OCI-LY1 (cell line): ENCODE results near the gene ATF7IP.
A peak's percentile ranks its signal among the peaks of the same experiment; 100 is the strongest.

Source experiments
- H2AFZ ChIP-seq: fragments of 200-600 bp; sonication (generic), shearing (Covaris generic); 2 replicates; pipeline ENCODE4 v1.6.0; 2014; ENCODE audit warnings: antibody characterized with exemption, mild to moderate bottlenecking, low read length
- H3F3A ChIP-seq: fragments of 200-600 bp; sonication (generic), shearing (Covaris generic); 2 replicates; pipeline ENCODE4 v1.6.0; 2014; ENCODE audit warnings: mild to moderate bottlenecking, antibody characterized with exemption, low read length, moderate library complexity; ENCODE audit not compliant: insufficient read depth
- H3K27ac ChIP-seq: fragments of 200-600 bp; sonication (generic); 2 replicates; pipeline ENCODE4 v1.5.1; 2014; ENCODE audit warnings: low read length, mixed run types, mild to moderate bottlenecking, low read depth; ENCODE audit not compliant: poor library complexity, severe bottlenecking
- H3K27me3 ChIP-seq: fragments of 200-600 bp; sonication (generic); 2 replicates; pipeline ENCODE4 v1.6.0; 2014; ENCODE audit warnings: antibody characterized with exemption, mild to moderate bottlenecking, low read length, moderate library complexity; ENCODE audit not compliant: insufficient read depth
- H3K36me3 ChIP-seq: fragments of 200-600 bp; sonication (generic); 2 replicates; pipeline ENCODE4 v1.6.1; 2014; ENCODE audit warnings: mild to moderate bottlenecking, antibody characterized with exemption, low read length, moderate library complexity, mixed read lengths; ENCODE audit not compliant: insufficient read depth
- H3K4me1 ChIP-seq: fragments of 200-600 bp; sonication (generic); 2 replicates; pipeline ENCODE4 v1.5.1; 2014; ENCODE audit warnings: mild to moderate bottlenecking, low read length, moderate library complexity; ENCODE audit not compliant: insufficient read depth, severe bottlenecking
- H3K4me2 ChIP-seq: fragments of 200-600 bp; sonication (generic), shearing (Covaris generic); 2 replicates; pipeline ENCODE4 v1.6.1; 2014; ENCODE audit warnings: low read length
- H3K4me3 ChIP-seq: fragments of 200-600 bp; sonication (generic); 2 replicates; pipeline ENCODE4 v1.5.1; 2014; ENCODE audit warnings: low read length, low read depth, mild to moderate bottlenecking, mixed read lengths; ENCODE audit not compliant: poor library complexity, severe bottlenecking
- H3K79me2 ChIP-seq: fragments of 200-600 bp; shearing (Covaris generic); 2 replicates; pipeline ENCODE4 v1.6.1; 2016; ENCODE audit warnings: mixed run types, low read length, mixed read lengths; ENCODE audit not compliant: insufficient read depth
- H3K9ac ChIP-seq: fragments of 200-600 bp; sonication (generic), shearing (Covaris generic); 2 replicates; pipeline ENCODE4 v1.6.1; 2014; ENCODE audit warnings: mild to moderate bottlenecking, low read length, mixed read lengths
- H3K9me2 ChIP-seq: fragments of 200-600 bp; sonication (generic), shearing (Covaris generic); 2 replicates; pipeline ENCODE4 v1.6.1; 2014; ENCODE audit warnings: low read depth, mild to moderate bottlenecking, low read length, mixed read lengths
- H3K9me3 ChIP-seq: fragments of 200-600 bp; shearing (Covaris generic); 2 replicates; pipeline ENCODE4 v1.6.1; 2014; ENCODE audit warnings: low read length, mixed read lengths
- H4K20me1 ChIP-seq: fragments of 200-600 bp; sonication (generic), shearing (Covaris generic); 2 replicates; pipeline ENCODE4 v1.6.0; 2016; ENCODE audit warnings: mild to moderate bottlenecking, low read length; ENCODE audit not compliant: insufficient read depth
- EZH2 ChIP-seq: fragments of 200-600 bp; sonication (generic), shearing (Covaris generic); IDR thresholded peaks from 2 replicates; pipeline ENCODE4 v1.8.0; 2017; ENCODE audit warnings: borderline replicate concordance, mixed run types, mild to moderate bottlenecking, antibody characterized with exemption, low read length, moderate library complexity, mixed read lengths
- TF ChIP-seq, protein P1 (sequence below): fragments of 200-600 bp; sonication (generic), shearing (Covaris generic); IDR thresholded peaks from 2 replicates; pipeline ENCODE4 v1.5.1; 2017; ENCODE audit warnings: mild to moderate bottlenecking, antibody characterized with exemption, low read length, moderate library complexity, mixed read lengths

The ATF7IP gene

DNA sequence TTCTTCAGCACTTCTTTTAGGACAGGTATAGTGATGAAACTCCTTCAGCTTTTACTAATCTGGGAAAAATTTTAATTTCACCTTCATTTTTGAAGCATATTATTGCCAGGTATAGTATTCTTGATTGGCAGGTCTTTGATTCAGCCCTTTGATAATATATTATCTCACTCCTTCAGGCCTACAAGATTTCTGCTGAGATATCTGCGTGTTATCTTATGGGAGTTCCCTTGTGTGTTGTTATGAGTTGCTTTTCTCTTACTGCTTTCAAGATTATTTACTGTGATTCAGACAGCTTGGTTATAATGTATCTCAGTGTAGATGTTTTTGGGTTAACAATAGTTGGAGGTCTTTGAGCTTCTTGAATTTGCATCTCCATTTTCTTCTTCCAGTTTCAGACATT lies 87.4 kb downstream of the ATF7IP start:
- no peak overlapping the region for H3K4me3 ChIP-seq
- no peaks in the 10 kb centered on the region for H4K20me1 ChIP-seq
- no peaks in the 10 kb centered on the region for H3K9me3 ChIP-seq
- H2AFZ ChIP-seq: no peak overlapping the region
- H3F3A ChIP-seq: no peaks in the 10 kb centered on the region
- H3K79me2 ChIP-seq: 0 out of 2 replicates have a peak, but pooled peaks cover 3% of the 10 kb centered on the region
- peak overlapping the region; percentile 47 for H3K27ac ChIP-seq
- H3K27me3 ChIP-seq: no peaks in the 10 kb centered on the region
- H3K36me3 ChIP-seq: peaks cover 79% of the 10 kb centered on the region
- no peak overlapping the region for H3K4me2 ChIP-seq
- TF ChIP-seq, protein P1, sequence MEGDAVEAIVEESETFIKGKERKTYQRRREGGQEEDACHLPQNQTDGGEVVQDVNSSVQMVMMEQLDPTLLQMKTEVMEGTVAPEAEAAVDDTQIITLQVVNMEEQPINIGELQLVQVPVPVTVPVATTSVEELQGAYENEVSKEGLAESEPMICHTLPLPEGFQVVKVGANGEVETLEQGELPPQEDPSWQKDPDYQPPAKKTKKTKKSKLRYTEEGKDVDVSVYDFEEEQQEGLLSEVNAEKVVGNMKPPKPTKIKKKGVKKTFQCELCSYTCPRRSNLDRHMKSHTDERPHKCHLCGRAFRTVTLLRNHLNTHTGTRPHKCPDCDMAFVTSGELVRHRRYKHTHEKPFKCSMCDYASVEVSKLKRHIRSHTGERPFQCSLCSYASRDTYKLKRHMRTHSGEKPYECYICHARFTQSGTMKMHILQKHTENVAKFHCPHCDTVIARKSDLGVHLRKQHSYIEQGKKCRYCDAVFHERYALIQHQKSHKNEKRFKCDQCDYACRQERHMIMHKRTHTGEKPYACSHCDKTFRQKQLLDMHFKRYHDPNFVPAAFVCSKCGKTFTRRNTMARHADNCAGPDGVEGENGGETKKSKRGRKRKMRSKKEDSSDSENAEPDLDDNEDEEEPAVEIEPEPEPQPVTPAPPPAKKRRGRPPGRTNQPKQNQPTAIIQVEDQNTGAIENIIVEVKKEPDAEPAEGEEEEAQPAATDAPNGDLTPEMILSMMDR: no peak
- no peak for TF ChIP-seq EZH2
- H3K9me2 ChIP-seq: no peaks in the 10 kb centered on the region
- no peak overlapping the region for H3K9ac ChIP-seq
- peaks cover 11% of the 10 kb centered on the region for H3K4me1 ChIP-seq

DNA sequence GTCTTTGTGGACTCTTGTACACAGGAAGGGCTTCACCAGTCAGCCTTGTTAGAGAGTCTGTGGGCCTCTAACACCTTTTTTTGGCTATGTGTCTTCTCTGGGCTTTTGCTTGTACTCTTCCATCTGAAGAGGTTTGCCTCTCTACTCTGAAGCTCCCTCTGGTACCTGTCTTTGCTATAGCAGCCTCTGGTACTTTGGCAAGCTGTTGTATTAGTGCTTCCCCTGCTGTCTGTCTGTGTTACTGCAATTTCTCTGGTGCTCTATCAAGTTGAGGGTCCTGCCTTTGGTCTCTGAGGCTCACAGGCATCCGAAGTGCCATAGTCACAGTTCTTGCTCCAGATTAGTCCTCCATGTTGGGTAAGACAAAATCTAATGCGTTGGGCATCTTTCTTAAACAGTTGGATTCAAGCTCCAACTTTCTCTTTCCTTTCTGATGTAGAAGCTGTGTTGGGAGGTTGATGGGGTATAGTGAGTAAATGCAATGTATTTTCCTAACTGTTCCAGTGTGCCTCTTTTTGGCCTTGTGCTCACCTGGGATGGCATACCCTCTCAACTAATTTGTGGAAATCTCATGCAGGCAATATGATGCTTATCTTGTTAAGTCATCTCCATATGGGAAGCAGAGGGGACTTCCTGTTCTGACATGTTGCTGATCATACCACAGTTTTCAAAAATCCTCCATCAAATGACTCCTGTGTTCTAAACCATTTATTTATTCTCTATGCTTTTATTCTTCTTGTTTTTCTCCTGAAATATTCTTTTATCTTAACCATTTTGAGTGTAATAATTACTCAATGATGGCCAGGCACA lies 88.8 kb downstream of the ATF7IP start:
- peak overlapping the region; percentile 47 for H3K27ac ChIP-seq
- H3K4me1 ChIP-seq: peaks cover 11% of the 10 kb centered on the region
- no peaks in the 10 kb centered on the region for H3K27me3 ChIP-seq
- H3K9ac ChIP-seq: no peak overlapping the region
- H3K4me3 ChIP-seq: no peak overlapping the region
- no peaks in the 10 kb centered on the region for H3F3A ChIP-seq
- H3K9me2 ChIP-seq: no peaks in the 10 kb centered on the region
- no peaks in the 10 kb centered on the region for H4K20me1 ChIP-seq
- H3K4me2 ChIP-seq: no peak overlapping the region; the same call in 1 of the 2 replicates
- TF ChIP-seq, protein P1: peak; percentile 99
- no peak for TF ChIP-seq EZH2
- H3K79me2 ChIP-seq: 0 out of 2 replicates have a peak, but pooled peaks cover 3% of the 10 kb centered on the region
- H2AFZ ChIP-seq: no peak overlapping the region
- peaks cover 76% of the 10 kb centered on the region for H3K36me3 ChIP-seq
- H3K9me3 ChIP-seq: no peaks in the 10 kb centered on the region

DNA sequence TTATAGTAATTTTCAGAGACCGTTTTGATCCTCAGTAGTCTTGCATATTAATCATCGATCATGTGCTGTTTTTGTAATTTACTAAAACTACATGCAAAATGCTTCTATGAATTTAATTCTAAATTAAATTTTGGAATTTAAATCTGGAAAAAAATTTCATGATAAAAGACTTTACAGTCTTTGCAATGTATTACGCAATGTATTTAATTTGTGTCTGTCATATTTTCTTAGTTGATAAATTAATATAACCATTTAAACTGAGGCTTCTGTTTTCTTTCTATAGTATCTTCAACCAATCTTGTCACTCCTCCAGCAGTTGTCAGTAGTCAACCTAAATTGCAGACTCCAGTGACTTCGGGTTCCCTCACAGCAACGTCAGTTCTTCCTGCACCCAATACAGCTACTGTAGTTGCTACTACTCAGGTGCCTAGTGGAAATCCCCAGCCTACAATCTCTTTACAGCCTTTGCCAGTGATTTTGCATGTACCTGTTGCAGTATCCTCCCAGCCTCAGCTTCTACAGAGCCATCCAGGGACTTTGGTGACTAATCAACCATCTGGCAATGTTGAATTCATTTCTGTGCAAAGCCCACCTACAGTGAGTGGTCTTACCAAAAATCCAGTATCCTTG lies 94.8 kb downstream of the ATF7IP start:
- Histone ChIP-seq H3K4me1 (no peaks in the 10 kb centered on the region), H3K36me3 (peaks cover 78% of the 10 kb centered on the region), H3K79me2 (no peaks in the 10 kb centered on the region)

More for the DNA sequence above, 94.8 kb downstream of the ATF7IP start:
- no peak overlapping the region for H3K4me2 ChIP-seq
- H3K9me2 ChIP-seq: no peaks in the 10 kb centered on the region
- no peak overlapping the region for H3K27ac ChIP-seq
- H3K9ac ChIP-seq: no peak overlapping the region
- H4K20me1 ChIP-seq: no peaks in the 10 kb centered on the region
- no peaks in the 10 kb centered on the region for H3F3A ChIP-seq
- no peaks in the 10 kb centered on the region; the same call in 1 of the 2 replicates for H3K9me3 ChIP-seq
- H3K4me3 ChIP-seq: no peak overlapping the region
- no peak overlapping the region for H2AFZ ChIP-seq
- TF ChIP-seq EZH2: no peak
- TF ChIP-seq, protein P1: no peak
- H3K27me3 ChIP-seq: no peaks in the 10 kb centered on the region
